Panc1 (cell line): ENCODE measurements around the gene TTC34. TPM values are rescaled to one million over a fixed set of nuclear protein-coding genes. Genes with fewer than 3 reads are reported as not detected.

Source experiments
- ATAC-seq: fragments of 200-7000 bp; cut with Tn5 transposase; 2 replicates; pipeline ENCODE4 v1.9.1; 2020; ENCODE audit warnings: mild to moderate bottlenecking, moderate library complexity
- BruUV-seq: library from RNA; stranded (reverse); fragments of 400-500 nt; replicated peaks from 2 replicates; lab custom pipeline; 2021; lab: Mats Ljungman, UMichigan
- CTCF ChIA-PET: fragments of 300-600 bp; sonication (Branson Sonifier 250); formaldehyde crosslinking; loops from one replicate; lab custom pipeline; 2022; ENCODE audit warnings: antibody characterized with exemption; lab: Charles Lee
- POLR2A ChIA-PET: fragments of 300-600 bp; sonication (Branson Sonifier 250); formaldehyde crosslinking; loops from one replicate; lab custom pipeline; 2022; ENCODE audit warnings: antibody characterized with exemption; lab: Charles Lee
- DNase-seq: peaks from one replicate; pipeline ENCODE4 v3.0.0-alpha.2; 2010; ENCODE audit warnings: low read depth, low spot score
- H3K27ac ChIP-seq: 2 replicates; pipeline ENCODE4 v1.5.1; 2011; ENCODE audit warnings: mild to moderate bottlenecking, low read length, inconsistent platforms
- H3K27me3 ChIP-seq: fragments of 200-500 bp; sonication (Bioruptor generic); 2 replicates; pipeline ENCODE4 v1.6.0; 2014; ENCODE audit warnings: low read length, inconsistent platforms; ENCODE audit not compliant: control insufficient read depth, insufficient read depth
- H3K36me3 ChIP-seq: fragments of 200-500 bp; sonication (Bioruptor generic); 2 replicates; pipeline ENCODE4 v1.5.1; 2014; ENCODE audit warnings: inconsistent platforms, mild to moderate bottlenecking, low read length, moderate library complexity; ENCODE audit not compliant: control insufficient read depth, insufficient read depth
- H3K4me1 ChIP-seq: 2 replicates; pipeline ENCODE4 v1.5.1; 2011; ENCODE audit warnings: inconsistent platforms, mild to moderate bottlenecking, low read length, moderate library complexity; ENCODE audit not compliant: control insufficient read depth, insufficient read depth
- H3K4me3 ChIP-seq, 2 experiments: 2 replicates each; pipeline ENCODE4 v1.5.1; 2011 to 2012; ENCODE audit warnings: low read depth in 2 of 2, low read length in 2 of 2, mild to moderate bottlenecking in 2 of 2, inconsistent platforms in 1 of 2, moderate library complexity in 1 of 2
- H3K9me3 ChIP-seq: fragments of 200-500 bp; sonication (Bioruptor generic); 2 replicates; pipeline ENCODE4 v1.5.1; 2014; ENCODE audit warnings: low read depth, mild to moderate bottlenecking, inconsistent platforms, low read length, moderate library complexity; ENCODE audit not compliant: control insufficient read depth, insufficient read depth
- CTCF ChIP-seq: fragments of 450-650 bp; IDR thresholded peaks from 2 replicates; pipeline ENCODE4 v1.5.1; 2017; ENCODE audit warnings: mild to moderate bottlenecking
- POLR2AphosphoS5 ChIP-seq: IDR thresholded peaks from 2 replicates; pipeline ENCODE4 v1.6.1; 2012; ENCODE audit warnings: mild to moderate bottlenecking, low read depth, low read length, moderate library complexity
- SIN3A ChIP-seq: IDR thresholded peaks from 2 replicates; pipeline ENCODE4 v1.6.1; 2012; ENCODE audit warnings: low read depth, mild to moderate bottlenecking, low read length, moderate library complexity, borderline replicate concordance; ENCODE audit not compliant: insufficient read depth
- TCF7L2 ChIP-seq: IDR thresholded peaks from 2 replicates; pipeline ENCODE4 v1.6.1; 2011; ENCODE audit warnings: mild to moderate bottlenecking, low read depth, low read length, inconsistent platforms
- in situ Hi-C: cut with HindIII; loops from 2 replicates; pipeline ENCODE4 v1.10.0; 2016; ENCODE audit warnings: low sequenced_read_pairs, low pct_unique_long_range_greater_than_20kb
- intact Hi-C: fragments of 100-400 bp; cut with micrococcal nuclease; formaldehyde crosslinking; loops from one replicate; pipeline ENCODE4 v1.10.0; 2022; ENCODE audit not compliant: unreplicated experiment
- total RNA-seq: library from RNA; stranded (reverse); gene quantifications from one replicate; pipeline ENCODE4 v1.2.1, GENCODE V29; 2021; ENCODE audit not compliant: unreplicated experiment
- TF ChIP-seq, protein P1 (sequence below), 2 experiments: IDR thresholded peaks; 2 replicates each; pipeline ENCODE4 v1.6.1; 2011 to 2012; ENCODE audit warnings: low read depth in 2 of 2, control low read depth in 1 of 2, low read length in 1 of 2, mild to moderate bottlenecking in 1 of 2, moderate library complexity in 1 of 2; ENCODE audit not compliant: insufficient read depth in 1 of 2

TTC34 gene
- total RNA-seq, 1 experiment from 2014 or later = 1.5 TPM

DNA sequence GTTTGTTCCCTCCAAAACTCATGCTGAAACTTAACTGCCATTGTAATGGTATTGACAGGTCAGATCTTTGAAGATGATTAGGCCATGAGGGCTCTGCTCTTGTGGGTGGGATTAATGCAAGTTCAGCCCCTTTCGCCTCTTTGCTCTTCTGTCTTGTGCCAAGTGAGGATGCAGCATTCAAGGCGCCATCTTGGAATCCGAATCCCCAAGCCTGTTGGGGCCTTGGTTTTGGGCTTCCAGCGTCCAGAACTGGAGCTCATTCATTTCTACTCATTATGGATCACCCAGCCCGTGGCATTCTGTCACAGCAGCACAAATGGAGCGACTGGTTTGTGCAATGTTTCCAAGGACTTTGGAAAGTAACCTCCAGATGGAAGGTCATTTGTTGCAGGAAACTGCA, 5.6 kb downstream of the TTC34 start:
- H3K27me3 ChIP-seq = no peaks in the 10 kb centered on the region
- no TSS peak for BruUV-seq
- TF ChIP-seq SIN3A (no peak), POLR2AphosphoS5 (no peak), TCF7L2 (no peak), CTCF (no peak)
- TF ChIP-seq, protein P1, sequence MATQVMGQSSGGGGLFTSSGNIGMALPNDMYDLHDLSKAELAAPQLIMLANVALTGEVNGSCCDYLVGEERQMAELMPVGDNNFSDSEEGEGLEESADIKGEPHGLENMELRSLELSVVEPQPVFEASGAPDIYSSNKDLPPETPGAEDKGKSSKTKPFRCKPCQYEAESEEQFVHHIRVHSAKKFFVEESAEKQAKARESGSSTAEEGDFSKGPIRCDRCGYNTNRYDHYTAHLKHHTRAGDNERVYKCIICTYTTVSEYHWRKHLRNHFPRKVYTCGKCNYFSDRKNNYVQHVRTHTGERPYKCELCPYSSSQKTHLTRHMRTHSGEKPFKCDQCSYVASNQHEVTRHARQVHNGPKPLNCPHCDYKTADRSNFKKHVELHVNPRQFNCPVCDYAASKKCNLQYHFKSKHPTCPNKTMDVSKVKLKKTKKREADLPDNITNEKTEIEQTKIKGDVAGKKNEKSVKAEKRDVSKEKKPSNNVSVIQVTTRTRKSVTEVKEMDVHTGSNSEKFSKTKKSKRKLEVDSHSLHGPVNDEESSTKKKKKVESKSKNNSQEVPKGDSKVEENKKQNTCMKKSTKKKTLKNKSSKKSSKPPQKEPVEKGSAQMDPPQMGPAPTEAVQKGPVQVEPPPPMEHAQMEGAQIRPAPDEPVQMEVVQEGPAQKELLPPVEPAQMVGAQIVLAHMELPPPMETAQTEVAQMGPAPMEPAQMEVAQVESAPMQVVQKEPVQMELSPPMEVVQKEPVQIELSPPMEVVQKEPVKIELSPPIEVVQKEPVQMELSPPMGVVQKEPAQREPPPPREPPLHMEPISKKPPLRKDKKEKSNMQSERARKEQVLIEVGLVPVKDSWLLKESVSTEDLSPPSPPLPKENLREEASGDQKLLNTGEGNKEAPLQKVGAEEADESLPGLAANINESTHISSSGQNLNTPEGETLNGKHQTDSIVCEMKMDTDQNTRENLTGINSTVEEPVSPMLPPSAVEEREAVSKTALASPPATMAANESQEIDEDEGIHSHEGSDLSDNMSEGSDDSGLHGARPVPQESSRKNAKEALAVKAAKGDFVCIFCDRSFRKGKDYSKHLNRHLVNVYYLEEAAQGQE (IDR thresholded peaks at IDR 0.05; ENCODE audit: insufficient read depth in 1 of 2, low read depth in 2 of 2, low read length in 1 of 2) = no peak
- DNase-seq (no peak), ATAC-seq (no peak)
- peaks cover 13% of the 10 kb centered on the region; the same call in 1 of the 2 replicates for H3K9me3 ChIP-seq
- H3K36me3 ChIP-seq = no peaks in the 10 kb centered on the region
- intact Hi-C loops = no loop called here
- no peaks in the 10 kb centered on the region for H3K4me1 ChIP-seq
- in situ Hi-C loops = no loop called here
- no peak overlapping the region for H3K4me3 ChIP-seq
- POLR2A ChIA-PET = no interaction called here
- CTCF ChIA-PET = interaction anchor here (1.2 kb wide), 1 partner anchor 8 kb away, joined by 4 read pairs; no protein-coding TSS in a partner anchor
- H3K27ac ChIP-seq = no peak overlapping the region

DNA sequence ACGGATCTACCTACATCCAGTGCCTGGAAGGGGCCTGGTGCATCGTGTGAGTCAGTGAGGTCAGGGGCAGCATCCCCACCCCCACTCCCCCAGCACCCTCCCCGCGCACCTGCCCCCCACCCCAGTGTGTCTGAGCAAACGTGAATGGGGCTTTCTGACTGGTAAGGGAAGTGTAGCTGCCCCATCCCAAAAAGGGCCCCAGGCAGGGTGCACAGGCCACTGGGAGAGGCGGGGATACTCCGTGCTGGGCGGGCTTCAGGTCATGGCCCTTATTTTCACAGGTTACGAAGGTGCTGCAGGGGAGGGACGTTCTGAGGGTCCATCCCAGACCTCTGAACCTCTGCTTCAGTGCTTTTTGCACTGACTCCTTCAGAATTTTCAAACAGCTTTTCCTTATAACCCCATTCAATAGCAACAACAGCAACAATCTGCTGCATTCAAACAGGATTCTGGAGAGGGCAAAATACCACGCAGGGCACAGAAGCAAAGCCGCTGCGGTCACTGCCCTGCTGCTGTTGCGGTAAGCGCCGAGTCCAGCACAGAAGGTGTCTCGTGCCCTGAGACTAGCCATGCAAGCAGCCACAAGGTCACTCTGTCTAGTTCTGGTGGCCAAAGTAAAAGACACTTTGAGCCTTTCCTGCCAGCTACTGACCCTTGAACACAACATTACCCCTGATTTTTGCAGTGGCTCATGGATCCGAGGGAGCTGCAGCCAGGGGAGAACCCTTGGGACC, 10.3 kb downstream of the TTC34 start:
- CTCF ChIA-PET = no interaction called here
- no TSS peak for BruUV-seq
- ATAC-seq = no peak

More for the DNA sequence above, 10.3 kb downstream of the TTC34 start:
- peaks cover 13% of the 10 kb centered on the region; the same call in 1 of the 2 replicates for H3K9me3 ChIP-seq
- TF ChIP-seq SIN3A = no peak
- TF ChIP-seq, protein P1 (IDR thresholded peaks at IDR 0.05; ENCODE audit: insufficient read depth in 1 of 2, low read depth in 2 of 2, low read length in 1 of 2) = no peak
- no peak for TF ChIP-seq POLR2AphosphoS5
- TF ChIP-seq TCF7L2 = no peak
- TF ChIP-seq CTCF = no peak
- DNase-seq = no peak
- POLR2A ChIA-PET = no interaction called here
- intact Hi-C loops = no loop called here
- H3K4me3 ChIP-seq = no peak overlapping the region
- no peaks in the 10 kb centered on the region for H3K27me3 ChIP-seq
- H3K36me3 ChIP-seq = no peaks in the 10 kb centered on the region
- in situ Hi-C loops = no loop called here
- no peaks in the 10 kb centered on the region for H3K4me1 ChIP-seq
- H3K27ac ChIP-seq = no peak overlapping the region
